HG03457 (cell line): ENCODE data around the gene LPIN1.

ENCODE experiments used
- ATAC-seq: cut with Tn5 transposase; IDR thresholded peaks from one replicate; pipeline ENCODE4 v1.9.1; 2021; ENCODE audit warnings: moderate number of reproducible peaks; ENCODE audit not compliant: unreplicated experiment

Gene LPIN1

DNA sequence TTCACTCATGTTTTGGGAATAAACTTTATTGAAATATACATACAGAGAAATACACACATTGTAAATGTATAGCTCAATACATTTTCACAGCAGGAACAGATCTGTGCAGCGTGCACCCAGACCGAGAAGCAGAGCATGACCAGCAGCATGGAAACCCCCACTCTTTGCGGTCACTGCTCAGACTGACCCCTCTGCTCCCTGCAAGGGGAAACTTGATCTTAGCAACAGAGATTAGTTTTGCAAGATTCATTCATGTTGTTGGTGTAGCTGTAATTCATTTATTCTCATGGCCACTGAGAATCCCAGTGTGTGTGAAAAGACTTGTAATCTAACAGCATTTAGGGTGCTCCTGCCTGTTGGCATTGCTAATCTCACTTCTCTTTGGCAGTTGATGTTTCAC lies 35.2 kb downstream of the LPIN1 start:
- no peak for ATAC-seq

DNA sequence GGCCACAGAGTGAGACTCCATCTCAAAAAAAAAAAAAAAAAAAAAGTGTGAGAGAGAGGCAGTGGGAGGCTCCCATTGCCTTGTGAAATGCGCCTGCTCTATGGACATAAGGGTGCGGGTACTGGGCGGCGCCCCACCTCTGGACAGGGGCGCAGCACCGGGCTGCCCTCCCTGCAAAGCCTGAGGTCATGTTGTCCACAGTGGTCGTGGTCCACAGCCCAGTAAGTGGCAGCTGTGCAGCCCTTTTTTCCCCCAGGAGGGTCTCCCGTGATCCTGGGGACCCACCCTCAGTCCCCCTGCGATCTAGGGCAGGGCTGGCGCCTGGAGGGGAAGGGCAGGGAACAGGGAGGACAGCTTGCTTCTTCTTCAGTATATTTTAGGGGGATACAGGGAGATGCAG lies 37.8 kb downstream of the LPIN1 start:
- no peak for ATAC-seq

DNA sequence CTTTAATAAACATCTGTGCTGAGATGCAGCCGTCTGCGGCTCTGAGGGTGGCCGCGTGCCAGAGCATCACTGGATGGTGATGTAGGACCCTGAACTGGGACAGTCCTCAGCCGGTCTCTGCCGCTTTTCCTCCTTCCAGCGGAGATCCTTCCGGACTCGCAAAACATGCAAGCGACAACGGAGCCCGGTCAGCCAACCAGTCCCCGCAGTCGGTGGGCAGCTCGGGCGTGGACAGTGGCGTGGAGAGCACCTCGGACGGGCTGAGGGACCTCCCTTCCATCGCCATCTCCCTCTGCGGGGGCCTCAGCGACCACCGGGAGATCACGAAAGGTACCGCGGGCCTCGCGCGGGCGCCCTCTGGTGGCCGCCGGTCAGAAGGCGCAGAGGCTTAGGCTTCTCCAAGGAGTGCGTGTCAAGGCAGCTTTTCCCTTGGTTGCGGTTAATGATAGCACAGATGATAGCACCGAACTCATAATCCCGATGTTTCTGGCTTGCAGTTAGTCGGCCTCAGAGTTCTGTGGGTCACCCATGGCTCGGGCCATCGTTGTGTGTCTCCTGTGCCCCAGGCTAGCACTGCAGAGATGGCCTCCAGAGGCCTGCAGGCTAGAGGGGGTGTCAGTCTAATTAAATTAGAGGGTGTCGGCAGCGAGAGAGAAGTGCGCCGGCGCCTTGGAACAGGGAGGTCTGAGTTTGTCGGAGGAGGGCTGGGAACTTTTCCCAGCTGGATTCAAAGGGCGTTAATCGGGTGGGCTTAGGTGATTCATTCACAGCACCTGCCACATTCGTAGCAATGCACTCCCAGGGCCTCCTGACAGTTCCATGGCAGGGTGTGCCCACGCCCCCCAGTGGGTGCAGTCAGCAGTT lies 38.5 kb downstream of the LPIN1 start:
- ATAC-seq = no peak

DNA sequence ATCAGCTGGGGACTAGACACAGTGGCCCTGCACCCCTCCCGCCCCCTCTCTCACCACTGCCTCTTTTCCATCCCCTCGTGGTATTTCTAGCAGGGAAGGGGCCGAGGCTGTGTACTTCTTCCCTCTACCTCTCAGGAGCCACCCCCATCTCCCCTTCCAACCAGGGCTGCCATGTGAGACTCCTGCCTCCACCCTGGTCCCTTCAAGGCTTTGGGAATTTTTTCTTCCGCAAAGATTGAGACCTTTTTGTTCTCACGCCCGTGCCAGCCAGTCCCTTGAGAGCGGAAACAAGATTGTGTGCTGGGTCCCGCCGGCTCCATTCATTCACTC lies 39.1 kb downstream of the LPIN1 start:
- ATAC-seq = no peak

DNA sequence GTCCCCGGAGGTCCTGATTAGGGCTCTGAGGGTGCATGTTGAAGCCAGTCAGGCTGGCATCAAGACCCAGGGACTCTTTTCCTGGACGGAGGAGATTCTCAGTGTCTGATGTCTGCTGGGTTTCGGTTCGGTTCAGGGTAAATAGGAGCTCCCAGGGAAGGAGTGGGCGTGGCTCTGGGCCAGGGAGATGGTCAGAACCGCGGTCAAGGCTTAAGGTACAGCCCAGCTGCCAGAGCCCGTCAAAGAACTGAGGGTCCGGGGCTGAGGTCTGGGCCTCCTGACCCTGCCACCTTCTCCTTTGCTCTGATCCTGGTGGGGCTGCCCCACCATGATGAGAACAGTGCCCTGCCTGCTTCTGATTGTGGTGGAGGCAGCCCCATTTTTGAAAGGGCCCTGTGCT lies 39.8 kb downstream of the LPIN1 start:
- ATAC-seq = no peak

DNA sequence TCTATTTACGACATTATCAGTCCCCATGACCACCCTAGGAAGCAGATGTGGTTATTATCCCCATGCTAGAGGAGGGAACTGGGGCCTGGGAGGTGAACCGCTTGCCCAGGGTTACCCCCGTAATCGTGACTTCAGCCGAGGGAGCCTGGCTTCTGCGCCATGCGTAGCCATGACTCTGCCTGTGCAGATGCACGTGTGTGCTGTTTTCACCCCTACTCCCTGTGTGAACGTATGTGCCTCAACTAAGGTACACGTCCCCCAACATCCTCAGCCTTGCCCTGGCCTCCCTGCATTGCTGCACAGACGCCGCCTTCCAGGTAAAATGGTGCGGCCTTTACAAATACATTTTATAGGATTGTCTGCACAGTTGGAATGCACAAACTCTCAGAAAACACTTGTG lies 40.2 kb downstream of the LPIN1 start:
- ATAC-seq = no peak

DNA sequence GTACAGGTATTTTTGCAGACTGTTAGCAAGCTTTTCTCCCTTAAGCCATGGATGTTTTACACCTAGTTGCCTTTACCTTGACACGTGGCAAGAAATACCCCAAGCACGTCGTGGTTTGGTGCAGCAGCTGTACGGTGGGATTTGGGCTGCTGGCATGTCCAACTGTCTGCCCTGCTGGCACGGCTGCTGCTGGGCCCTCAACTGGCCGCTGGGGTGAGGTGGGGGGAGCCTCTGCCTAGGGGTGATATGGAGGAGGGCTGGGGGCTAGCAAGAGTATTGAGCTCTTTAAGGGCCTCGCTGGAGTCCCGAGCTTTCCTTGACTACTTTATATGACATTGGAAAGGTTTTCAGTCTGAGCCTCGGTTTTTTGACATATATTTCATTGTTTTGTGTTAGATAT lies 41.6 kb downstream of the LPIN1 start:
- ATAC-seq = no peak

DNA sequence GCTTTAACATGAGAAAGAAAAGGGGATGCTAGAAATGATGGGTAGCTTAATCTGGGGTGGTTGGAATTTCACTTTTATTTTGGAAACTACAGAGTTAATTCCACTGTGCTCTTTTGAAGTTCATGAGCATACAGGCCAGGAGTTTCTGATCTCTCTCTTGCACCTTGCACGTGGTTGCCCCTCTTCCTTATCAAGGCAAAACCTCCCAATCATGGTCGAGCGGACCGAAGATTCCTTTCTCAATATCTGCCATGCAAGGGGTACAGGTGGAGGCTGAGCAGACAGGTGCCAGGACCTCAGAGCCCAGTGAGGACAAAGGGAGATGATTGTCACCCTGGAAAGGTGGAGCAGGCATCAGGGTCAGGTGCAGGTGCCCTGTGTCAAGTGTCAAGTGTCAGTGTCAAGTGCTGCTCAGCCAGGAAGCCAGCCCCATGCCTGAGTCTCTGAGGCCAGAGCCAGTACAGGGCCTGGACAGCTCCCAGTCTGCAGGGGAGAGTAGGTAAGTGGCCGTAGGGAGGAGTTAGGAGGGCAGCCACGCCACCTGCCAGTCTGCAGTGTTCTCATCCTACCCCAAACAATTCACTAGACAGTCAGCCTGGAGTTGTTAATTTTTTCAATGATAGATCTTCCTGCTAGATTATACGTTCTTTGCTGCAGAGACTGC lies 42.2 kb downstream of the LPIN1 start:
- ATAC-seq = no peak

DNA sequence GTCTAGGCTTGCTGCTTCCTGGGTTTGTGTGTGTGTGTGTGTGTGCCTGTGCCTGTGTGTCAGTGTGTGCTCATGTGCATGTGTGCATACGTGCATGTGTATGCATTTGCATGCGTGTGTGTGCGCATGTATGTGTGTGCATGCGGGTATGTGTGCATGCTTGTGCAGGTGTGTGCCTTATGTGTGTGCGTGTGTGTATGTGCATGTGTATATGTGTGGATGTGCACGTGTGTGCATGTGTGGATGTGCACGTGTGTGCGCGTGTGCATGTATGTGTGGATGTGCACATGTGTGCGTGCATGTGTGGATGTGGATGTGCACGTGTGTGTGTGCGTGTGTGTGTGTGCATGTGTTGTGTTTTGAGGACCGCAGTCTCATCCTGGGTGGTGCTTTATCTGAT lies 42.8 kb downstream of the LPIN1 start:
- no peak for ATAC-seq

DNA sequence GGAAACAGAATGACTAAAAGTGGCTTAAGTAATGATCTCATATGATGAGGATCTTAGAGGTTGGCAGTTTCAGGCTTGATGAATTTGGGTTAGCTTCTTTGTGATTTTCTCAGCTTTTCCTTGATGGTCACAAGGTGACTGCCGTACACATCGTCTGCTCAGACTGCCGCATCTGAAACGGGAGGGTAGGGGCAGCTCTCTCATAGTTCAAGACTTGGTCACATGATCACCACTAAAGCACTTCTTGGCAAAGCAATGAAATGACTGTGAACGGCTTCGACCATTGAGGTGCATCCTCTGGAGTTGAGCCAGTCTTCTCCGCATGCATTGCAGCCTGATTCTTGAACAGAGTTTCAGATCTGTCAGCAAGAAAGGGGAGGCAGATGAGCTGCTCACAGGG lies 43.8 kb downstream of the LPIN1 start:
- no peak for ATAC-seq

DNA sequence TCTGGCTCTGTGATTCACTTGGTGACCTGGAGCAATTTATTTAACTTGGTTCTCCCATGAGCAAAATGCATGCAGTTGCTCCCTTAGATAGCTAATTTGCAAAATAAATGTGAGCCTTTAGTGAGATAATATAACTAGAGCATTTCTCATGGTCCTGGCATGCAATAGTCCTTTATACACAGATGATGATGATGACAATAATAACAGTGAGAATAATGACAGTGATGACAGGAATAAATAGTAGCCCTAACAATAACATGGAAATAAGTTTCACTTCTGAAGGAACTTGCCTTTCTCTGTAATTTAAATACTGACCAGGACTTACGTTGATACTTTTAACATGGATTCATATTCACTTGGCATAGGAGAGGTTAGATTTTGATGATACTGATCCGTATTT lies 49.2 kb downstream of the LPIN1 start:
- ATAC-seq = no peak

DNA sequence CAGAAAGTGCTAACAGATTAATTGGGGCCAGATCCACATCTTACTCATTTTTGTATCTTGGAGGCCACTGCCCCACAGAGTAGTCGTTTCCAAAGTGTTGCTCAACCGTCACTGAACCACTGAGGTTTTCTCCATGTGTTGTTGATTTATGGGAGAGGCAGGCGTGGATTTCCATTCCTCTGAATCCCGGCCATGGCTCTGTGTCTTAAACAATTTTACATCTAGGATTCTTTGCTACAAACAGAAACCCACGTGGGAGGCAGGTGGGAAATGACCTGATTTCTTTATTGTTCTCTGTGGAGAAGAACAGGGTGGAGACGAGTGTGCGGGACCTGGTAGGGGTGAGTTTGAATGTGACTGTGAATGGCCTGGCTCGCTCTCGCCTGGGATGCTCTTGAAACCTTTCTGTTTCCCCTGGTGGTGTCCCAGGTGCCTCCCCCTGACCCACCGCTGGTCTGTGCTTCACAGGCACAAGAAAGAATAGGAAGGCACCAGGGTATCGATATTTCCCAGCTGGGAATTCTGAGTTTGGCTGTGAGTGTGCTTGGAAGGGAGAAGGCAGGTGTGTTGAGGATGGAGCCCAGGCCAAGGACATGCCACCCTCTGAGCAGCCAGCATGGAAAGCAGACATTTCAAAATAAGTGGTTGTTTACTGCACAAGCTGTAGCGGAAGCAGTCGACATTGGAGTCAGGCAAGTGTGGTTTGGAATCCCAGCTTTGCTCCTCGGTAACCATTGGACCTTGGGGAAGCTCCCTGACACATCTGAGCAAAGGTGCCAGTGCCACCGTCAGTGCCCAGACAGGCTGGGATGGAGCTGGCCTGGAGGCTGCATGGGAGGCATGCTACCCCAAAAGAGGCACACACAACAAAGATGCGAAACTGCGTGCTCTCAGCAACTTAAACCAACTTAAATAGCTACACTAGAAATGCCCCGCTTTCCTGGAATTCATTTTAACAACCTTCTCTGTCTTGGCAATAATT lies 50.0 kb downstream of the LPIN1 start:
- ATAC-seq = no peak

DNA sequence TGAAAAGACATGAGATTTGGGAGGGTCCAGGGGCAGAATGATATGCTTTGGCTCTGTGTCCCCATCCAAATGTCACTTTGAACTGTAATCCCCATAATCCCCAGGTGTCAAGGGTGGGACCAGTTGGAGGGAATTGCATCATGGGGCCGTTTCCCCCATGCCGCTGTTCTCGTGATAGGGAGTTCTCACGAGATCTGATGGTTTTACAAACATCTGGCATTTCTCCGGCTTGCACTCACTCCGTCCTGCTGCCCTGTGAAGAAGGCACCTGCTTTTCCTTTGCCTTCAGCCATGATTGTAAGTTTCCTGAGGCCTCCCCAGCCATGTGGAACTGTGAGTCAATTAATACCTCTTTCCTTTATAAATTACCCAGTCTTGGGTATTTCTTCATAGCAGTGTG lies 51.4 kb downstream of the LPIN1 start:
- no peak for ATAC-seq

DNA sequence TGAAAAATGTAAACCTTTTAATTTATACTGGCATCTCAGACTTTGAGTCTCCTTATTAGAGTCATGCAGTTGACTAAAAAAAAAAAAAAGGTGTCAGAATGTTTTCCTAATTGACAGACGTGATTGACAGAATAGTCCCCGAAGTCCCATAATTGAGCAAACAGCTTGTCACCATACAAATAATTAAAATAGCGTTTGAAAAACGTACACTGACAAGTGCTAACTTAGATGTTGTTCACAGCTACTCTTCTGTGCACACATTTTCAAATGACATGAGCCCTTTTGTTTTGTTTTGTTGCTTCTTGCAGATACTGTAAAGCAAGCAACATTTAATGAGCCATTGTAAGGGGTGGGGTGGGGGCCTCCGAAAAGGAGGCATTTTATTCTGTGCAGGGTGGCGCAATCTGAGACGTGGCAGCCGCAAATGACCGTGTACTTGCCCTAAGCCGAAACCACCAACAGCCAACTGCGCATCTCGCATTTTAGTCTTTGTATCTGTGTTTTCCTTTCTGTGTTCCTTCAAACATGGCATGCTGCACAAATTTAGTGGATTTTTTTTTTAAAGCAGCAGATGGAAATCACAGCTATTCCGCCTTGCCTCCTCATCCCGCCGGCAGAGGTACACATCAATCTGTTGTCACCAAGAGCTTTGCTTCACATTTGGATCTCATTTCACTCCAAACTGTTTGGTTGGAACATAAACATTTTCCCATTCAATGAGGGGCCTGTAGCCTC lies 52.4 kb downstream of the LPIN1 start:
- ATAC-seq = no peak

DNA sequence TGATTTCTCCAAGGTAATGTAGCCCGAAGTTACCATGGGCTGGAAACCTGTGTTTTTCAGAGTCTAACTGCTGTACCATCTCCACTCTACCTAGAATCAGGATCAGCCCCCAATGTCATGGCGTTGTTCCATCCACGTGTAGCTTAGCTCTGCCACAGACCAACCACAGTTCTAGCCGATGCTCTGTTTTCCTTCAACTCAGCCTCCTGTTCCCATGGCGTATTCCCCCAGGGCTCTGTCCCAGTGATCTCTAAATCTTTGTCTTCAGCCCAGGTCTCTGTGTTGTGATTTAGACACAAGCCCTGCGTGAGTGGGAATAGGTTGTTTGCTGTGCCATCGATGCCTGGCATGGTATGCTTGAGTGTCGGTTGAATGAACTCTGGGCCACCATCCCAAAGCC lies 53.4 kb downstream of the LPIN1 start:
- ATAC-seq = no peak

DNA sequence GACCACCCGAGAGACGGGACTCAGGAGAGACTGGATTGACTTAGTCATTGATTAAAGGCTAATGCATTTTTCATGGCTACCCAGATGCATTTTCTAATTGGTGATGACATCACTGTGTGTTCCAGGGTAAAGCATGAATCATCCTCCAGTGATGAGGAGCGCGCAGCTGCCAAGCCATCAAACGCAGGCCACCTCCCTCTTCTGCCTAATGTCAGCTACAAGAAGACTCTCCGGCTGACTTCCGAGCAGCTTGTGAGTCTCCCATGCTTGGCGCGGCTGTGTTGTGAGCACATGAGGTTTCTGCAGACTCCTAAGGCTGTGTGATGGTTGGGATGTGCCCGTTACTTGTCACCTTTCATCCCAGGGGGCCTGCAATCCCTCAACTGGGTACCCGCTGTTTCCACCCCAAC lies 56.4 kb downstream of the LPIN1 start:
- no peak for ATAC-seq

DNA sequence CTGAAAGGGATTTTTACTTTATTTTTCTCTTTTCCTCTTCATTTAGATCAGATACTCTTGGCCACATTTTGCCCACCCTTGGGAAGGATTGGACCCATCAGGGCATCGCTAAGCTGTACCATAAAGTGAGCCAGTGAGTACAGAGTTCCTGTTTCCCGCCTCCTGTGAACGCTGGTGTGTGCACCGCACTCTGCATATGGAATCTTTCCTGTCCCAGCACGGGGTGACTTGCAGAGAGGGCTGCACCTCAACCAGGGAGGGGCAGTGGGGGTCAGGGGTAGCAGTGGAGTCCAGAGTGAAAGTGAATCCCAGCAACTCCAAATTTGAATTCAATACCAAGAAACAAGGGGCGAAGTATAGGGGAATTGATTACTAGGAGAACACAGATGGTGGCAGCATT lies 58.6 kb downstream of the LPIN1 start:
- ATAC-seq = no peak

DNA sequence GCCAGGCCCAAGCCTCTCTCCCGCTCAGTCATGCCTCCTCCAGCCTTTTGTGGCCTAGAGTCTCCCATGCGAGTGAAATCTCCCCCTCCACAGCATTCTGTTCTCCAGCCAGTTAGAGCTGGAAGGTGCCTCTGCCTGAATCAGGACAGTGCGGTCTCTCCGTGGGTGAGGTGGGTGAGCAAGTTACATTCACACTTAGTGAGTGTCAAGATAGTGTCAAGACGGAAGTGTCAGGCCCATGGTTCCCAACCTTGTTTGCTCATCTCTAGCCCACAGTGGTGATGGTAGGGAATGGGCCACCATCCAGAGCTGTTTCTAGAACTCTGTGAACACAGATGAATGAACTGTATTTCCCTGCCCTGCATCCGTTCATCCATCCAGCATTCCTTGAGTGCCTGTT lies 59.5 kb downstream of the LPIN1 start:
- ATAC-seq = no peak

DNA sequence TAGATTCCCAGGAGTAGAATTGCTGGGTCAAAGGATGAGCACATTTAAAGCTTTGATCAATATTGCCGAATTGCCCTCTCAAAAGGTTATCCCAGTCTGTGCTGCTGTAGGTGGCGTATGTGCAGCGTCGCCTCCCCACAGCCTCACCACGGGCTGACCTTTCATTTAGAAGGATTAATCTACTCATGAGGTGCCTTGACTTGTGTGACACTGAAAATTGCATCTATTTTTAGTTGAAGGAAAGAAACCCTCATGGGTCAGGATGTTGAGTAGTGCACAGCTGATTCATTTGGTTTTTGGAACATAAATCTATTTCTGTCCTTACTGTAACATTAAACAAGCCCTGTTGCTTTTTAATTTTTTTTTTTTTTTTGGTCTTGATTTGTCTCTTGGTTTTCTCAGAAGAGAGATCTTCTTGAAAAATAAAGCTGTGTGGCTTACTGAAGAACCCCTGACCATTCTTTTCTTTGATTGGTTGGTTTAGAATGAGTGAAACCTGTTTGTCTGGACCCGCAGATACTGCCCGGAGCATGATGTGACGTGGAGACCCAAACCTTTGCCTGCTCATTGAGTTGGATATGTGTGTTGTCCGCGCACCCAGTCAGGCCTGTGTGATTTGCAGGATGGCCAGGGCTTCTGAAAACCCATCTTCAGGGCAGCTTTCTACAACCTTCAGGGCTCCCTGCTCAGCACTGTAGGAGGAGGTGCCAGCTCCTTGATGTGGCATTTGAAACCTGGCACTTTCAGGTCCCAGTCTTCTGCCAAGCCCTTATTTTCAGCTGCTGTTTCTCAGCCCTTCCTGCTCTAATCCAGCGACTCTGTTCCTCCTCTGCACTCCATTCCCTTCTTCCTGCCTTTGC lies 61.0 kb downstream of the LPIN1 start:
- no peak for ATAC-seq

DNA sequence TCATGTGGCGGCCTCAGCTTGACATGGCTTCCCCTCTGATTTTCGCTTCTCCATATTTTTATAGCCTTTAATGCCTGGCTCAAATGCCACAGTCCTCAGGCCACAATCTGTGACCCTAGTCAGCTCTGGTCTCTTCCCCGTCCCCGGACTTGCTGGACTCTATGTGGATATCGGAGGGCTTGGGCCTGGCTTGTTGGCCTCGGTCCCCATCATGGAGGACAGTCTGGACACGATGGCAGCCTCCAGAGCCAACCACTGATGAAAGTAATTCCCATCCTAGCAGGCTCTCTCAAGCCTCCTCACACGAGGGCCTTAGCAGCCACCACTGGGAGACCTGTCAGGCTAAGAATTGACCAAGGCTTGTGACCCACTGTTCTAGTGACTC lies 61.6 kb downstream of the LPIN1 start:
- ATAC-seq = no peak
